ENCODE data around the gene MRPL4.
"Not testable (repeated sequence)": the region's sequence is repeated elsewhere in the genome, so short reads cannot be mapped to it uniquely, and the experiment has no call there.

The MRPL4 gene

DNA sequence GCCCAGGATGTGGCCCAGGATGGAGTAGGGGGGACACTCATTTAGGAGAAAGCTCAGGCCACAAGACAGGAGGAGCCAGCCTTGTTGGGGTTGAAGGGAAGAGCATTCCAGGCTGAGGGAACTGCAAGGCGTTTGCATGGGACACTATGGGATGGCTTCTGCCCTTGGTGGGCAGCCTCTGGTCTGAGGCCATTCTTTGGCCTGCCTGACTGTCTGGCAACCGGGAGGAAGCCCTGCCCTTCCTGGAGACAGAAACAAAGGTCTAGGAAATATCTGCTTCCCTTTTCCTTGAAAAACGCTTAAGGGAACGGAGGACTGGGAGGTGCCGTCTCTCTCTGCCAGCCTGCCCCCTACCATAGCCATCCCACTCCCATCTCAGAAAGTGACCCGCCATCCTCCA, 16.1 kb downstream of the MRPL4 start:
- no peak for DNase-seq

DNA sequence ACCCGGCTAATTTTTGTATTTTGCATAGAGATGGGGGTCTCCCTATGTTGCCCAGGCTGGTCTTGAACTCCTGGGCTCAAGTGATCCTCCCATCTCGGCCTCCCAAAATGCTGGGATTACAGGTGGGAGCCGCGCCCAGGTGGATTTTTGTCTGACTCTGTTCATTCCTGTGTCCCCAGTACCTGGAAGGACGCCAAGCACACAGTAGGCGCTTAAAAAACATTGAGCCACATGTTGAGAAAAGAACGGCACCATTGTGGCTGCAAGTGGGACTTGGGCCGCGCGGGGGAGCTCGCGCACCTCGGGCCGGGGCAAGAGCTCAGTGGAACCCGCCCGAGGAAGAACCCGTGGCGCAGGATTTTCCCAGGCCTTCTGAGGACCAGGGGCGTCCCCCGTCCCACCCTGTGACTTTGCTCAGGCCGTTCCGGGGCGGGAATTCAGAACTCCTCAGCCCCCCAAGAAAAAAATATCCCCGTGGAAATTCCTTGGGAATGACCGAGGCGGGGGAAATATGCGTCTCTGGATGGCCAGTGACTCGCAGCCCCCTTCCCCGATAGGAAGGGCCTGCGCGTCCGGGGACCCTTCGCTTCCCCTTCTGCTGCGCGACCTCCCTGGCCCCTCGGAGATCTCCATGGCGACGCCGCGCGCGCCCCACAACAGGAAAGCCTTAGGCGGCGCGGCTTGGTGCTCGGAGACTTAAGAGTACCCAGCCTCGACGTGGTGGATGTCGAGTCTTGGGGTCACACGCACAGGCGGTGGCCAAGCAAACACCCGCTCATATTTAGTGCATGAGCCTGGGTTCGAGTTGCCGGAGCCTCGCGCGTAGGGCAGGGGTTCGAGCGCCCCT, 17.5 kb downstream of the MRPL4 start:
- DNase-seq = peak; percentile 87

DNA sequence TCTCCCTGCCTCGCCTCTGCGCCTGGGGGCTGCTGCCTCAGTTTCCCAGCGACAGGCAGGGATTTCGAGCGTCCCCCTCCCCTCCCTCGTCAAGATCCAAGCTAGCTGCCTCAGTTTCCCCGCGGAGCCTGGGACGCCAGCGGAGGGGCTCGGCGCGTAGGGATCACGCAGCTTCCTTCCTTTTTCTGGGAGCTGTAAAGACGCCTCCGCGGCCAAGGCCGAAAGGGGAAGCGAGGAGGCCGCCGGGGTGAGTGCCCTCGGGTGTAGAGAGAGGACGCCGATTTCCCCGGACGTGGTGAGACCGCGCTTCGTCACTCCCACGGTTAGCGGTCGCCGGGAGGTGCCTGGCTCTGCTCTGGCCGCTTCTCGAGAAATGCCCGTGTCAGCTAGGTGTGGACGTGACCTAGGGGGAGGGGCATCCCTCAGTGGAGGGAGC, 18.2 kb downstream of the MRPL4 start:
- peak; percentile 89 for DNase-seq

DNA sequence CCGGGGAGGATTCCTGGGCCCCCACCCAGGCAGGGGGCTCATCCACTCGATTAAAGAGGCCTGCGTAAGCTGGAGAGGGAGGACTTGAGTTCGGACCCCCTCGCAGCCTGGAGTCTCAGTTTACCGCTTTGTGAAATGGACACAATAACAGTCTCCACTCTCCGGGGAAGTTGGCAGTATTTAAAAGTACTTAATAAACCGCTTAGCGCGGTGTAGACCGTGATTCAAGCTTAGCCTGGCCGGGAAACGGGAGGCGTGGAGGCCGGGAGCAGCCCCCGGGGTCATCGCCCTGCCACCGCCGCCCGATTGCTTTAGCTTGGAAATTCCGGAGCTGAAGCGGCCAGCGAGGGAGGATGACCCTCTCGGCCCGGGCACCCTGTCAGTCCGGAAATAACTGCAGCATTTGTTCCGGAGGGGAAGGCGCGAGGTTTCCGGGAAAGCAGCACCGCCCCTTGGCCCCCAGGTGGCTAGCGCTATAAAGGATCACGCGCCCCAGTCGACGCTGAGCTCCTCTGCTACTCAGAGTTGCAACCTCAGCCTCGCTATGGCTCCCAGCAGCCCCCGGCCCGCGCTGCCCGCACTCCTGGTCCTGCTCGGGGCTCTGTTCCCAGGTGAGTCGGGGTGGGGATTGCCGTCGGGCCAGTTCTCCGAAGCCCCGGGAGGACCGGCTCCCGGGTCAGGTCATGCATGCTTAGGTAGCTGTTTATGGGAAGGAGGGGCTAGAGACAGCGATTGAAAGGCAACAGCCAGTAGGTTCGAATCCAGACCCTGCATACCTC, 18.8 kb downstream of the MRPL4 start, which contains the start of gene ICAM1:
Gene ICAM1, plus strand, starts transcription at position 505 of the 779 bp plus-strand sequence. Its CDS starts 40 bp downstream, at position 545.
- peak; percentile 90 for DNase-seq

DNA sequence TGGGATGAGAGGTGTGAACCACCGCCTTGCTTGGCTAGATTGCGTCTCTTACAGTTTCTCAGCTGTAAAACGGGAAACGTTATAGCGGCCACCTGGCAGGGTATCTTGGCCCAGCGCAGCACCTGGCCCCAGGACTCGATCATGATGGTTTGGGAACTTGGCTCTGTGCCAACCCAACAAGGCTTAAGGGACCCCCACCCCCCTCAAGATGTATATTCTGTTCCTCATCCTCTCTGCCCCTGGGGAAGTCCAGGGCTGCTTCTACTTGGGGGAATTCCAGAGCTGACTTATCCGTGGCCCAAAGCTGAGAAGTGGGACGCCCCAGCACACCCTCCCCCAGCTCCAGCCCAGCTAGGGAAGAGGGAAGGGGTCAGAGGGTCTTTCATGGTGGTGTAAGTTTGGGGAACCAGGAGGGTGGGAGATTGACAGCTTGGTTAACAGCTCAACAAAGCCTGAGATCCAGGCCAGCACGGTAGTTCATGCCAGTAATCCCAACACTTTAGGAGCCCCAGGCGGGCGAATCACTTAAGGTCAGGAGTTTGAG, 19.6 kb downstream of the MRPL4 start:
- peak; percentile 82 for DNase-seq

DNA sequence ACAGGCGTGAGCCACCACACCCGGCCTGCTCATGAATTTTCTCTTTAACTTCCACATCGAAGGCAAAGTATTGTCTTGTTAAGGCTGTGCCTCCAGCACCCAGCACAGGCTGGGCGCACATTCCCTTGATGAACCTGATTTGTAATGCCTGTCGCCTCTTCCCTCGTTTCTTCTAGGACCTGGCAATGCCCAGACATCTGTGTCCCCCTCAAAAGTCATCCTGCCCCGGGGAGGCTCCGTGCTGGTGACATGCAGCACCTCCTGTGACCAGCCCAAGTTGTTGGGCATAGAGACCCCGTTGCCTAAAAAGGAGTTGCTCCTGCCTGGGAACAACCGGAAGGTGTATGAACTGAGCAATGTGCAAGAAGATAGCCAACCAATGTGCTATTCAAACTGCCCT, 22.6 kb downstream of the MRPL4 start:
- no peak for DNase-seq

DNA sequence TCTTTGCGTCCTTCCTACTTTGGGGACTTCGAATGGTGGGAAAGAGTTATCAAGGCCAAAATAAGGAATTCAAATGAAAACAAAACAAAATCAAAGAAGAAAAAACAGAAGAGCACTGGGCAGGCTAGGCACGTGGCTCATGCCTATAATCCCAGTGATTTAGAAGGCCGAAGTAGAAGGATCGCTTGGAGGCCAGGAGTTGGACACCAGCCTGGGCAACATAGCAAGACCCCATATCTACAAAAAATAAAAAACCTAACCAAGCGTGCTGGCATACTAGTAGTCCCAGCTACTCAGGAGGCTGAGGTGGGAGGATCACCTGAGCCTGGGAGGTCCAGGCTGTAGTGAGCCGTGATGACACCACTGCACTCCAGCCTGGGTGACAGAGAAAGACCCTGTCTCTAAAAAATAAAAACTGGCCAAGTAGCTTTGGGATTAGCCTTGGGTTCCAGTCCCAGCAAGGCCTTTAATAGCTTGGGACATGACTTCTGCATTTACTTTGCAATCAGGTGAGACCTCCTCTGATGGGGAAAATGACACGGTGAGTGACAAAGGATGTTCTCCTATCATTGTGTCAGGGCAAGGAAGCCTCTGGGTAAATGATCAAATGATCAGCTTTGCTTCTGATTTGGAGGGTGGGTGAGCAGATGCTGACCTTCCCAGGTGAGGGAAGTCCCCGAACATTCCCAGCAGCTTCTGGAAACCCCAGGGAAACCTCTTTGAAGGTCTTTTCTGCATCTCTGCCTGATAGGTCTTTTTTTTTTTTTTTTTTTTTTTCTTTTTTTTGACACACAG, 26.0 kb downstream of the MRPL4 start:
- no peak for DNase-seq

DNA sequence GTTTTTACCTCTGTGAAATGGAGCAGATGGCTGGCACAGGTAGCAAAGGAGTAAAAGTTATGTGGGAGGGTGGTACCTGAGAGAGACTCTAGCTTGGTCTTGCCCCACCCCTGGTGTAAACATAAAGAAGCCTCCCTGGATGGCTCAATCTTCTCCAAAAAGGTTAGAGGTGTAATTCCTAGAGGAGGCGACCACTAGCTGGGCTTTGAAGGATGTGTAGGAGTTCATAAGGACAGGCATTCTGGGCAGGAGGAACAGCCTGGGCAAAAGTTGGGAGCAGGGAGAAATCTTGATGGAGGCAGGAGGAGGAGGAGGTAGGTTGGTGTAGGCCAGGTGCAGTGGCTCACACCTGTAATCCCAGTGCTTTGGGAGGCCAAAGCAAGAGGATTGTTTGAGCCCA, 26.9 kb downstream of the MRPL4 start:
- DNase-seq = no peak

DNA sequence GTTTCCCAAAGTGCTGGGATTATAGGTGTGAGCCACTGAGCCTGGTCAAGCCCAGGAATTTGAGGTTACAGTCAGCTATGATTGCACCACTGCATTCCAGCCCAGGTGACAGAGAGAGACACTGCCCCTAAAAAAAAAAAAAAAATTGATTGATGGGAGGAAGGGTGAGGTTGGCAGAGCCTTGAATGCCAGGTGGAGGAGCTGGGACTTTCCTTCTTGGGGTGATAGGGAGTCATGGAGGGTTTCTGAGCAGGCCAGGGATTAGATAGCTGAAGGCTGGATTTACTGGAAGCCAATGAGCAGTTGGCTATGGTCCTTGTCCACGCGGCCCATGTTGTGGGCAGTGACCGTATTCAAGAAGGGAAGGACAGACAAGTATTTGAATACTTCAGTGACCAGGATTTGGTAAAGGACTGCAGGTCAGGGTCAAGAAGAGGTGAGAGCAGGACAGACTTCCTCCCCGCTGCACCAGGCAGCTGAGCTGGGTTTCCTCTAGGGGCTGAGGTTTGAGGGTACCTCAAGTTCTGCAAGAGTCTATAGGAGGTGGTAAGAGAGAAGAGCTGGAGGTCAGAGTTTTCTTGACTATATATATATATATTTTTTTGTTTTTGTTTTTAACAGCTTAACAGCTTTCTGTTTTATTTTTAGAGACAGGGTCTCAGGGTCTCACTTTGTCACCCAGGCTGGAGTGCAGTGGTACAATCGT, 27.9 kb downstream of the MRPL4 start:
- no peak for DNase-seq

DNA sequence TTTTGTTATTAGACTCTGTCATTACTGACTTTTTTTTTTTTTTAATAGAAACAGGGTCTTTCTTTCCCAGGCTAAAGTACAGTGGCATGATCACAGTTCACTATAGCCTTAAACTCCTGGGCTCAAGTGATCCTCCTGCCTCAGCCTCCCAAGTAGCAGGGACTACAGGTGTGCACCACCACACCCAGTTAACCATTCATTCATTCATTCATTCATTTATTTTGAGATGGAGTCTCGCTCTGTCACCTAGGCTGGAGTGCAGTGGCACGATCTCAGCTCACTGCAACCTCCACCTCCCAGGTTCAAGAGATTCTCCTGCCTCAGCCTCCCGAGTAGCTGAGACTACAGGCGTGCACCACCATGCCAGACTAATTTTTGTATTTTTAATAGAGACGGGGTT, 30.0 kb downstream of the MRPL4 start:
- DNase-seq = not testable (repeated sequence)

DNA sequence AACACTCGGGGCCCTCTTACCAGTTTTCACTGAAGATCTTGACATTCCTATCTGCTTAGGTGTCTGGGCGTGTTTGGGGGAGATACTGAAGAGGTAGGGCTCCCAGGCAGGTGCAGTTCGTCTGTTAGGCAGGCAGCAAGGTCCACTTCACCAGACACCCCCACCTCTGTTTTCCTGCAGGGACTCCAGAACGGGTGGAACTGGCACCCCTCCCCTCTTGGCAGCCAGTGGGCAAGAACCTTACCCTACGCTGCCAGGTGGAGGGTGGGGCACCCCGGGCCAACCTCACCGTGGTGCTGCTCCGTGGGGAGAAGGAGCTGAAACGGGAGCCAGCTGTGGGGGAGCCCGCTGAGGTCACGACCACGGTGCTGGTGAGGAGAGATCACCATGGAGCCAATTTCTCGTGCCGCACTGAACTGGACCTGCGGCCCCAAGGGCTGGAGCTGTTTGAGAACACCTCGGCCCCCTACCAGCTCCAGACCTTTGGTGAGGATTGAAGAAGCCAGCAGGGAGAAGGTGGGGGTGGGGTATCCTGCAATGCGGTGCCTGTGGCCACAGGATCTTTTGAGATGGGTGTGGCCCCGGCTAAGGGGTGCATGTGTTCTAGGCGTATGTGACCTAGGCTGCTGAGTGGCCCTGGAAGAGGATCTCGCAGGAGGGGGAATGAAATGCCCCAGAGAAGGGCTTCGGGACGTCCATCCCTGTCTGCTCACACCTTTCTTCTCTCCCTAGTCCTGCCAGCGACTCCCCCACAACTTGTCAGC, 31.5 kb downstream of the MRPL4 start:
- DNase-seq = no peak

DNA sequence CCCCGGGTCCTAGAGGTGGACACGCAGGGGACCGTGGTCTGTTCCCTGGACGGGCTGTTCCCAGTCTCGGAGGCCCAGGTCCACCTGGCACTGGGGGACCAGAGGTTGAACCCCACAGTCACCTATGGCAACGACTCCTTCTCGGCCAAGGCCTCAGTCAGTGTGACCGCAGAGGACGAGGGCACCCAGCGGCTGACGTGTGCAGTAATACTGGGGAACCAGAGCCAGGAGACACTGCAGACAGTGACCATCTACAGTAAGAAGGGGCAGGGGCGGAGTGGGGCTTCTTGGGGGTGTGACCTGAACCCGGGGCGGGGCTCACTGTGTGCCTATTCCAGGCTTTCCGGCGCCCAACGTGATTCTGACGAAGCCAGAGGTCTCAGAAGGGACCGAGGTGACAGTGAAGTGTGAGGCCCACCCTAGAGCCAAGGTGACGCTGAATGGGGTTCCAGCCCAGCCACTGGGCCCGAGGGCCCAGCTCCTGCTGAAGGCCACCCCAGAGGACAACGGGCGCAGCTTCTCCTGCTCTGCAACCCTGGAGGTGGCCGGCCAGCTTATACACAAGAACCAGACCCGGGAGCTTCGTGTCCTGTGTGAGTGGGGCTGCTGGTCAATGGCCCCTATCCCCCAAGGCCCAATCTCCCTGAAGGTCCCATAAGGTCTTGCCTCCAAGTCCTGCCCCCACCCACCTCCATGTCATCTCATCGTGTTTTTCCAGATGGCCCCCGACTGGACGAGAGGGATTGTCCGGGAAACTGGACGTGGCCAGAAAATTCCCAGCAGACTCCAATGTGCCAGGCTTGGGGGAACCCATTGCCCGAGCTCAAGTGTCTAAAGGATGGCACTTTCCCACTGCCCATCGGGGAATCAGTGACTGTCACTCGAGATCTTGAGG, 32.3 kb downstream of the MRPL4 start:
- DNase-seq = no peak

DNA sequence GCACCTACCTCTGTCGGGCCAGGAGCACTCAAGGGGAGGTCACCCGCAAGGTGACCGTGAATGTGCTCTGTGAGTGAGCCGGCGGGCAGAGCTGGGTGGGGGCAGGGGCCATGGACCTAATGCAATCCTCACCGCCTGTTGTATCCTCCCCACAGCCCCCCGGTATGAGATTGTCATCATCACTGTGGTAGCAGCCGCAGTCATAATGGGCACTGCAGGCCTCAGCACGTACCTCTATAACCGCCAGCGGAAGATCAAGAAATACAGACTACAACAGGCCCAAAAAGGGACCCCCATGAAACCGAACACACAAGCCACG, 32.9 kb downstream of the MRPL4 start:
- no peak for DNase-seq

DNA sequence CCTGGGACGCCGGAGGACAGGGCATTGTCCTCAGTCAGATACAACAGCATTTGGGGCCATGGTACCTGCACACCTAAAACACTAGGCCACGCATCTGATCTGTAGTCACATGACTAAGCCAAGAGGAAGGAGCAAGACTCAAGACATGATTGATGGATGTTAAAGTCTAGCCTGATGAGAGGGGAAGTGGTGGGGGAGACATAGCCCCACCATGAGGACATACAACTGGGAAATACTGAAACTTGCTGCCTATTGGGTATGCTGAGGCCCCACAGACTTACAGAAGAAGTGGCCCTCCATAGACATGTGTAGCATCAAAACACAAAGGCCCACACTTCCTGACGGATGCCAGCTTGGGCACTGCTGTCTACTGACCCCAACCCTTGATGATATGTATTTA, 33.4 kb downstream of the MRPL4 start:
- no peak for DNase-seq

DNA sequence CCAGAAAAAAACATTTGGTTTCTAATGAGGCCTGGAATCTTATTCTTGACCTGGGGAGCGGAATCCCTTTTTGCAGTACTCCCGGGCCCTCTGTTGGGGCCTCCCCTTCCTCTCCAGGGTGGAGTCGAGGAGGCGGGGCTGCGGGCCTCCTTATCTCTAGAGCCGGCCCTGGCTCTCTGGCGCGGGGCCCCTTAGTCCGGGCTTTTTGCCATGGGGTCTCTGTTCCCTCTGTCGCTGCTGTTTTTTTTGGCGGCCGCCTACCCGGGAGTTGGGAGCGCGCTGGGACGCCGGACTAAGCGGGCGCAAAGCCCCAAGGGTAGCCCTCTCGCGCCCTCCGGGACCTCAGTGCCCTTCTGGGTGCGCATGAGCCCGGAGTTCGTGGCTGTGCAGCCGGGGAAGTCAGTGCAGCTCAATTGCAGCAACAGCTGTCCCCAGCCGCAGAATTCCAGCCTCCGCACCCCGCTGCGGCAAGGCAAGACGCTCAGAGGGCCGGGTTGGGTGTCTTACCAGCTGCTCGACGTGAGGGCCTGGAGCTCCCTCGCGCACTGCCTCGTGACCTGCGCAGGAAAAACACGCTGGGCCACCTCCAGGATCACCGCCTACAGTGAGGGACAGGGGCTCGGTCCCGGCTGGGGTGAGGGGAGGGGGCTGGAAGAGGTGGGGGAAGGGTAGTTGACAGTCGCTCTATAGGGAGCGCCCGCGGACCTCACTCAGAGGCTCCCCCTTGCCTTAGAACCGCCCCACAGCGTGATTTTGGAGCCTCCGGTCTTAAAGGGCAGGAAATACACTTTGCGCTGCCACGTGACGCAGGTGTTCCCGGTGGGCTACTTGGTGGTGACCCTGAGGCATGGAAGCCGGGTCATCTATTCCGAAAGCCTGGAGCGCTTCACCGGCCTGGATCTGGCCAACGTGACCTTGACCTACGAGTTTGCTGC, 35.1 kb downstream of the MRPL4 start, which contains the start of gene ICAM4:
Gene ICAM4, plus strand, starts transcription at position 153 of the 935 bp plus-strand sequence. Its CDS starts 58 bp downstream, at position 211.
- peak; percentile 41 for DNase-seq

DNA sequence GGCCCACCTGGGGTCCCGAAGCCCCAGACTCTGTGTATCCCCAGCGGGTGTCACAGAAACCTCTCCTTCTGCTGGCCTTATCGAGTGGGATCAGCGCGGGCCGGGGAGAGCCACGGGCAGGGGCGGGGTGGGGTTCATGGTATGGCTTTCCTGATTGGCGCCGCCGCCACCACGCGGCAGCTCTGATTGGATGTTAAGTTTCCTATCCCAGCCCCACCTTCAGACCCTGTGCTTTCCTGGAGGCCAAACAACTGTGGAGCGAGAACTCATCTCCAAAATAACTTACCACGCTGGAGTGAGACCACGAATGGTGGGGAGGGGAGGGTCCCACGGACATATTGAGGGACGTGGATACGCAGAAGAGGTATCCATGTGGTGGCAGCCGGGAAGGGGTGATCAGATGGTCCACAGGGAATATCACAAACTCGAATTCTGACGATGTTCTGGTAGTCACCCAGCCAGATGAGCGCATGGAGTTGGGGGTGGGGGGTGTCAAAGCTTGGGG, 36.7 kb downstream of the MRPL4 start:
- DNase-seq = peak; percentile 40

DNA sequence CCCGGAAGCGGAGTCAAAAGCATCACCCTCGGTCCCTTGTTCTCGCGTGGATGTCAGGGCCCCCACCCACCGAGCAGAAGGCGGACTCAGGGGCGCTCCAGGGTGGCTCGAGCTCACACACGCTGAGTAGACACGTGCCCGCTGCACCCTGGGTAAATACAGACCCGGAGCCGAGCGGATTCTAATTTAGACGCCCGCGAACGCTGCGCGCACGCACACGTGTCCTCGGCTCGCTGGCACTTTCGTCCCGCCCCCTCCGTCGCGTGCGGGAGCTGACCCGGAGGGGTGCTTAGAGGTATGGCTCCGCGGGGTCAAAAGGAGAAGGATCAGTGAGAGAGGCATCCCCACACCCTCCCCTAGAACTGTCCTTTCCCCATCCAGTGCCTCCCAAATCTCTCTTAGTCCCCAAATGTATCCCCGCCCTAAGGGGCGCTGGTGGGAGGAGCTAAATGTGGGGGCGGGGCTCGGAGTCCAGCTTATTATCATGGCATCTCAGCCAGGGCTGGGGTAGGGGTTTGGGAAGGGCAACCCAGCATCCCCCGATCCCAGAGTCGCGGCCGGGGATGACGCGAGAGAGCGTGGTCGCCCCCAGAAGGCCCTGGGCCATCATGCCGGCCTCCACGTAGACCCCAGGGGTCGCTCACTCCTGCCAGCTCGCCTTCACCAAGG, 37.3 kb downstream of the MRPL4 start:
- peak; percentile 65 for DNase-seq

DNA sequence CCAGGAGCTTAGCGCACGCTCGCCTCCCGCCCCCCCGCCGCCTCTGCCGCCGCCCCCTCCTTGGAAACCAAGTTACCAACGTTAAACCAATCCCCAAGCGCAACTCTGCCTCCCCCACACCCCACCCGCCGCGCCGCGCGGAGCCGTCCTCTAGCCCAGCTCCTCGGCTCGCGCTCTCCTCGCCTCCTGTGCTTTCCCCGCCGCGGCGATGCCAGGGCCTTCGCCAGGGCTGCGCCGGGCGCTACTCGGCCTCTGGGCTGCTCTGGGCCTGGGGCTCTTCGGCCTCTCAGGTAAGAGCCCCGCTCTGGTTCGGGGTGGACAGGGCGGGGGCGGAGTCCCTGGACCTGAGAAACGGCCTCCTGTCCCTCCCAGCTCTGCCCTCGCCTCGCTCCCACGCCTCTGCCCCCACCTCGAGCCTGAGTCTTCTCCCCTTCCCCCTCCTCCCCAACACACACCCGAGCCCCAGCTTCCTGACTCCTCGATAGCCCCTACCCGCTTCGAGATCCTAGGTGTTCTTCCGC, 37.9 kb downstream of the MRPL4 start, which contains the start of gene ICAM5:
Gene ICAM5, plus strand, starts transcription at position 117 of the 521 bp plus-strand sequence. Its CDS starts 92 bp downstream, at position 209.
- DNase-seq = no peak
